ENCODE results near the gene CD86.
"Not testable (repeated sequence)": the region's sequence is repeated elsewhere in the genome, so short reads cannot be mapped to it uniquely, and the experiment has no call there.

CD86 gene

GRCh38 chr3:122151480-122151879 is 96.3 kb downstream of the CD86 start:
- no peak for DNase-seq (ENCODE audit: low read depth in 2 of 2)

- DNase-seq (ENCODE audit: low read depth in 2 of 2): not testable (repeated sequence)
These were observed 109.8 kb downstream of the CD86 start for GRCh38 chr3:122164983-122165382.

GRCh38 chr3:122167630-122168029 is 112.5 kb downstream of the CD86 start:
- DNase-seq (ENCODE audit: low read depth in 2 of 2): no peak

- DNase-seq (ENCODE audit: low read depth in 2 of 2): no peak
These were observed 112.9 kb downstream of the CD86 start for GRCh38 chr3:122168044-122168443.

GRCh38 chr3:122169911-122170310 is 114.7 kb downstream of the CD86 start:
- no peak for DNase-seq (ENCODE audit: low read depth in 2 of 2)
